K562 (cell line): ENCODE results near the gene C10orf105. TPM values are rescaled to one million over a fixed set of nuclear protein-coding genes. Genes with fewer than 3 reads are reported as not detected.

ENCODE experiments used
- ARHGAP35 ChIP-seq: fragments of 450-650 bp; IDR thresholded peaks from 2 replicates; pipeline ENCODE4 v1.6.1; 2018; ENCODE audit not compliant: partially characterized antibody
- CHCHD3 ChIP-seq: fragments of 250-450 bp; sonication (Bioruptor Pico); IDR thresholded peaks from 2 replicates; pipeline ENCODE4 v2.1.2; 2022; ENCODE audit warnings: mild to moderate bottlenecking
- DLX4 ChIP-seq: fragments of 250-450 bp; sonication (Bioruptor Pico); IDR thresholded peaks from 2 replicates; pipeline ENCODE4 v1.6.1; 2021; ENCODE audit warnings: mild to moderate bottlenecking
- E2F3 ChIP-seq: fragments of 250-450 bp; sonication (Bioruptor Pico); IDR thresholded peaks from 2 replicates; pipeline ENCODE4 v1.4.0; 2020; ENCODE audit warnings: mild to moderate bottlenecking
- ELF2 ChIP-seq: fragments of 250-450 bp; sonication (Bioruptor Pico); IDR thresholded peaks from 2 replicates; pipeline ENCODE4 v1.5.0; 2021; ENCODE audit warnings: mild to moderate bottlenecking
- ETV6 ChIP-seq, 3 experiments: fragments of 150-350 bp in 1 of 3; sonication (generic) in 1 of 3; formaldehyde crosslinking in 1 of 3; IDR thresholded peaks; 2 replicates each; pipeline versions ENCODE4 v1.6.1 to v1.8.0; 2014 to 2022; ENCODE audit warnings: borderline replicate concordance in 2 of 3, low read depth in 2 of 3, antibody characterized with exemption in 1 of 3, low read length in 1 of 3, mild to moderate bottlenecking in 1 of 3, missing genetic modification reagents in 1 of 3
- HMG20A ChIP-seq: fragments of 450-650 bp; formaldehyde crosslinking; conservative IDR thresholded peaks from 2 replicates; pipeline ENCODE4 v1.4.0; 2020; ENCODE audit warnings: mild to moderate bottlenecking, mixed read lengths
- NCOA6 ChIP-seq: fragments of 450-650 bp; IDR thresholded peaks from 2 replicates; pipeline ENCODE4 v1.6.1; 2017; ENCODE audit warnings: mild to moderate bottlenecking
- RFX7 ChIP-seq: fragments of 250-450 bp; sonication (Bioruptor Pico); IDR thresholded peaks from 2 replicates; pipeline ENCODE4 v1.5.1; 2021; ENCODE audit warnings: mild to moderate bottlenecking
- RREB1 ChIP-seq: fragments of 250-450 bp; sonication (Bioruptor Pico); IDR thresholded peaks from 2 replicates; pipeline ENCODE4 v1.4.0; 2020
- SRSF7 ChIP-seq: fragments of 200-400 bp; formaldehyde crosslinking; optimal IDR thresholded peaks from 2 replicates; pipeline ENCODE3; 2017; ENCODE audit warnings: mild to moderate bottlenecking, low read depth, low read length
- TCF7 ChIP-seq: sonication (generic); IDR thresholded peaks from 2 replicates; pipeline ENCODE4 v1.6.1; 2016; ENCODE audit warnings: antibody characterized with exemption, borderline replicate concordance
- TSHZ1 ChIP-seq: fragments of 250-450 bp; sonication (Bioruptor Pico); IDR thresholded peaks from 2 replicates; pipeline ENCODE4 v1.4.0; 2020; ENCODE audit warnings: mild to moderate bottlenecking, moderate library complexity
- ZNF696 ChIP-seq: fragments of 250-450 bp; sonication (Bioruptor Pico); conservative IDR thresholded peaks from 2 replicates; pipeline ENCODE4 v1.4.0; 2020; ENCODE audit warnings: mild to moderate bottlenecking, moderate library complexity
- polyA plus RNA-seq, 8 experiments: library from polyadenylated mRNA; depleted of rRNA in 4 of 8; stranded (reverse) in 5 of 8; unstranded in 3 of 8; fragments of >200 nt; fragmentation: Nextera tagmentation in 2 of 8; fragmentation: Illumina TruSeq in 1 of 8; extraction: Ambion mirVana in 2 of 8; extraction: Trizol in 1 of 8; gene quantifications; 2 replicates each; pipeline versions ENCODE4 v1.2.1 to v1.2.3, GENCODE V29; 2011 to 2014; ENCODE audit warnings: inconsistent platforms in 1 of 8, missing spikeins in 1 of 8
- total RNA-seq, 7 experiments: library from RNA; depleted of rRNA in 6 of 7; stranded (reverse); fragments of >200 nt in 6 of 7; fragmentation: Illumina TruSeq in 2 of 7; extraction: Trizol in 2 of 7; gene quantifications; 2 replicates each; pipeline versions ENCODE4 v1.2.1 to v1.2.3, GENCODE V29; 2011 to 2021; ENCODE audit warnings: low replicate concordance in 1 of 7

Gene C10orf105
- total and polyA plus RNA-seq, 9 of the 15 experiments (the other 6 are each of a cell fraction or from before 2014, with no cell fraction given), result 0.03 to 0.25 (median 0.04) TPM; not detected in 3

GRCh38 chr10:71747551-71748523, 28.3 kb upstream of the C10orf105 start (continued):
- TF ChIP-seq TSHZ1 (0 out of 2 replicates have a peak, but pooled peaks have one; percentile 43), ETV6 (IDR thresholded peaks at IDR 0.05; ENCODE audit: borderline replicate concordance in 1 of 2, low read depth in 2 of 2, low read length in 1 of 2) (no peak), ETV6 (CRISPR knock-in tag; IDR thresholded peaks at IDR 0.05; ENCODE audit: borderline replicate concordance) (no peak), E2F3 (peak; percentile 80; the same call in 1 of the 2 replicates), SRSF7 (no peak), ZNF696 (CRISPR knock-in tag) (0 out of 2 replicates have a peak, but pooled peaks have one; percentile 53), ARHGAP35 (no peak), NCOA6 (no peak), TCF7 (no peak), DLX4 (CRISPR knock-in tag) (no peak), RFX7 (no peak), CHCHD3 (no peak), ELF2 (CRISPR knock-in tag) (0 out of 2 replicates have a peak, but pooled peaks have one; percentile 30), RREB1 (CRISPR knock-in tag) (peak; percentile 93), HMG20A (CRISPR knock-in tag) (no peak)
